GM19238 (cell line): ENCODE data around the gene WBP2.

Source experiments
- DNase-seq: peaks from one replicate; pipeline ENCODE4 v3.0.0; 2011; ENCODE audit warnings: low spot score; ENCODE audit not compliant: insufficient read length

WBP2 gene

DNA sequence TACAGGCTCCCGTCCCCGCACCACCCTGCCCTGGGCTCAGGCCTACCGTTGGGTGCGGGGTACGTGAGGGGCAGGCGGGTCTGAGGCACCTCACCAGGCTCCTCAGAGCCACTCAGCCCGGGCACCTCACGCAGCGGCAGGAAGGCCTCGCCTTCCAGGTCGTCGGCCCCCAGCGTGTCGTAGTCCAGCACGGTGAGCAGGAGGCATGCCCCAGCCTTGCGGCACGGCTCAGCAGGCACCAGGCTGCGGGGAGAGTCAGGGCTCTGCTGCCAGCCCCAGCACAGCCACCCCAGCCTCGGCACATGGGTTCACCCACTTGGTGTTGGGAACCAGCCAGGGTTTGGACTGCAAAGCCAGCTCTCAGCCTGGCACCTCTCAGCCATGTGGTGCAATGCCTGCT lies 26.4 kb downstream of the WBP2 start:
- no peak for DNase-seq

DNA sequence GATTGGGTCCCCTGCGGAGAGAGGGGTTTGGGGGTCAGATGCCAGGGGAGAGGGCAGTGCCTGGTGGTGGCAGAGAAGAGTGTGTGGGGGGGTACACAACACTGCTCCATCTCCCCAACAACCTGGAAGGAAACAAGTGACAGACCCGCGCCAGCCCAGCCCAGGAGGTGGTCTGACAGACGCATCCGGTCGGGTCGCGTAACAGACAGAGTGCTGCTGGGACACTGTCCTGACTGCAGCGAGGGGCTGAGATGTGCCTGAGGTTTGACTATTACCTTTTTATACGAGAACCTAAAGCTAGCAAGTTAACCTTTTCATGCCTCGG lies 27.1 kb downstream of the WBP2 start:
- no peak for DNase-seq

GRCh38 chr17:75827308-75828075 lies 27.6 kb downstream of the WBP2 start:
- peak; percentile 88 for DNase-seq

DNA sequence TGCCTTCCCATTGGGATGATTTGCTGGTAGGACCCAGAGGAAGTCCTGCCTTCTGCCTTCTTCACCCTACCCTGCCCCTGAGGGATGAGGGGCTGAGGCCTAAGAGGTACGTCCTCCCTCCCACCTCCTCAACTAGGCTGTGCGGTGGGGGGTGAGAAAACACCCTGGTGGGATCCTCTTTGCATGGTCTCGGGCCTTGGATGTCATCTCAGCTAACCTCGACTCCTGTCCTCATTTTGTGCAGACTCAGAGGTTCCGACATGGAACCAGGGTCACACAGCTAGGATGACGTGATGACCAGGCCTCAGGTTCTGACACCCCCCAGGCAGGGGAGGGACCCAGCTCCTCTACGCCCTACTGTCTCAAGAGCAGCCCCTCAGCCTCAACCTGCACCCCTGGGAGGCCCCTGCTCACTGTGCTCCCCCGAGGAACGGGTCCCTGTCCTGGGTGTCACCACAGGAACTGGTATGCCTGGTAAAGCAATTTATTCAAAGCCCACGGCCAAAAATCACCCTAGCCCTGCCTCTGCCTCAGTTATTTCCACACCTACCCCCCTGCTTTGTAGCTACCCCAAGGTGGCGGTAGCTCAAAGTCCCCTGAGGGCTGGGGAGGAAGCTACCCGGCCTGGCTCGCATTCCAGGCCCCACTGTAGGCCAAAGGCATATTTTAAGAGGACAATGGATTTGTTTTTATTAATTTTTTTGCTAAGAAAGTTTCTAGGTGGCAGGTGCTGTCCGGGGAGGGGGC lies 28.4 kb downstream of the WBP2 start:
- DNase-seq = no peak

DNA sequence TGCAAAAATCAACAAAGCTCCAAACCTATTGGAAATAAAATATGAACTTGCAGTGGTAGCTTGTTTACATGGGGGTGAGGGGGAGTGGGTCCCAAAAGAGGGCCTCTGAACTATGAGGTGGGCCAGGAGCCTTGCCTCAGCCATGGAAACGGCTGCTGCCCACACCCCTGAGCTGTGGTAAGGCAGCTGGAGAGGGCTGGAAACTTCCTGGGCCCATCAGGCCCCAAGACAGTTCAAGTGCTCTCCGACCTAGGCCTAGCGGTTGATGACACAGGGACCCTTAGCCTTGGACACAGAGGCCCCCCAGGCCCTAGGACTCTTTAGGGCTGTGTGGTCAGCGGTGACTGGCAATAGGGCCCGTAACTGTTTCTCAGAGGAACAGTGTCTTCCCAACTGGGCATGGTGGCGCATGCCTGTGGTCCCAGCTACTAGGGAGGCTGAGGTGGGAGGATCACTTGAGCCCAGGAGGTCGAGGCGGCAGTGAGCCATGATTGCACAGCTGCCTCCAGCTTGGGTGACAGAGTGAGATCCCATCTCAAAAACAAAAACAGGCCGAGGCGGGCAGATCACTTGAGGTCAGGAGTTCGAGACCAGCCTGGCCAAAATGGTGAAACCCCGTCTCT lies 29.3 kb downstream of the WBP2 start:
- DNase-seq = no peak

GRCh38 chr17:75825149-75825552 lies 30.0 kb downstream of the WBP2 start:
- DNase-seq = no peak

DNA sequence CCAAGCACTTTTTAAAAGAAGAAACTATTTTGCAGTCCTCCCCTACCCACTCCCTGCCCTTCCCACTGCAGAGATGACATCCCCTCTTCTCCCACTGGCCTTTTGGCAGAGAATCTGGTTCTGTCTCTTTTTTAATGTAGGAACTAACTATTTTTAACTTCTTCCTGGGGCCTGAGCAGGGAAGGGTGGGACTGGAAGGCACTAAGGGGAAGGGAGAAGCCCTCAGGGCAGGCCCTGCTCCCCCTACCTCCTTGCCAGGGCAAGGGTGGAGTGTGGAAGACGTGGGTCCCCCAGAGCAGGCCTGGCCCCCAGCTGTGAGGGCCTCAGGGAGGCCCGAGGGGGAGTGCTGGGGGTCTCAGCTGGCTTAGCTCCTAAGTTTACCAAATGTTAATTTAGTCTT lies 30.5 kb downstream of the WBP2 start:
- DNase-seq = no peak

- DNase-seq = no peak
These were observed 31.0 kb downstream of the WBP2 start for GRCh38 chr17:75824050-75824552.

- no peak for DNase-seq
These were observed 31.7 kb downstream of the WBP2 start for GRCh38 chr17:75823257-75824041.

- no peak for DNase-seq
These were observed 32.4 kb downstream of the WBP2 start for GRCh38 chr17:75822800-75823166.

DNA sequence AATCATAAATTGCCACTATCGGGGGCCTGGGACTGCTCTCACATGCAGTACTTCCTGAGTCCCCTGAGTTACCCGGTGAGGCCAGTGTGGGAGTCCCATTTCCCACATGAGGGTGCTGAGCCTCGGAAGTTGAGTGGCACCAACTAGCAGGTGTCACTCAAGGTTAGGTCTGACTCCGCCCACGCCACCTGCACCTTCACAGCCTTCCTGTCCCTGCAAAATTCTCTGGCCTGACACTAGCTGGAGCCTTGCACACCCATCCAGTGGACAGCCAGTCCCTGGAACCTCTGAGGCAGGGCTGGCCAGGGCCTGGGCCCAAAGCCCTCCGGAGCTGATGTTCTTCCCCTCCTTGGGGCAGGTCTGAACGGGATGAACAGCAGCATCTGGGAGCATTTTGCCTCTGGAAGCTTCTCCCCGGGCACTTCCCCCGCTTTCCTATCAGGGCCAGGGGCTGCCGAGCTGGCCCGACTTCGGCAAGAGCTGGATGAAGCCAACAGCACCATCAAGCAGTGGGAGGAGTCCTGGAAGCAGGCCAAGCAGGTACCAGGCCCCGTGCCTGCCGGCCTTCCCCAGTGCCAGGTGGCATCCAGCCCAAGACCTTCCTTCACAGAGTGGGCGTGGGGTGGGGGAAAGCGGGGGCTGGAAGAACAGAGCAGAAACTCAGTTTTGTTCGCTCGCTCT lies 32.9 kb downstream of the WBP2 start:
- no peak for DNase-seq

- DNase-seq = no peak
These were observed 33.6 kb downstream of the WBP2 start for GRCh38 chr17:75821552-75821951.

DNA sequence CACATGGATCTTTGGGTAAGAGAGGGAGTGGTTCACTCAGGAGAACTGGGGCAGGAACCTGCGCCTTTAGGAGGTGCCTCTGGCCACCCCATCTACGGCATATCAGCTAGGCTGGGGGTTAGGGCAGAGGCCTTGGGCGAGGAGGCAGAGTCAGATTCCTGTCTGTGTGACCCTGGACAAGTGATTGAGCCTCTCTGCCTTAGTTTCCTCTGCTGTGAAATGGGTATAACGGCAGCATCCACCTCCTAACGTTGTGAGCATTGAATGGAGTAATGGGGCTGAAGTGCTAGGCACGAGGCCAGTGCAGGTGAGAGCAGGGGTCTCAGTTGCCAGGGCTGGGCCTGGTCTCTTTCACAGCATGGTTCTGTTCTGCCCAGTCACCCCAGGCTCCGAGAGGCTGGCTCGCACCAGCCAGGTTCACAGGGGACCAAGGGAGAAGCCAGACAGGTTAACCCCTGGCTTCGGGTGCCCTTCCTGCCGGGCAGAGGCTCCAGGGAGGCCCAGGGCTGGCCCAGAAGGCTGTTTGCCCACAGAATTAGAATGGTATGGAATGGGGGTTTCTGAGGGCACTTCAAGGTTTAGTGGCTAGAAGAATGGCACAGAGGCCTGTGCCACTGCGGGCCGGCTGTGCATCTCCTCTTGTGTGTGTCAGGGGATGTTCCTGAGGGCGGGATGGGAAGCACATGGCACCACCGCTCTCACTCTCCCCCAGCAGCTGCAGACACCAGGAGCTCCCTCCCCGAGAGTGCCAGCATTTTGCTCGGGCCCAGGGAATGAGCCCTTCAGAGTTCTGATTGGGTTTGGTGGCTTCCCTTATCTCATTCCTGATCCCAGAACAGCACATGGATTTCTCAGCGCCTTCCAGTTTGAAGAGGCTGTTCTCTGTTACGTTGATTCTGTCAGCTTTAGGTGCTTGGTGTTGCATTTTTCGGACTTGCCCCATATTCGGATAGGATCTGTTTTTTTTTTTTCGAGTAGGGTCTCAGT lies 34.7 kb downstream of the WBP2 start:
- no peak for DNase-seq

GRCh38 chr17:75819678-75820077 lies 35.5 kb downstream of the WBP2 start:
- DNase-seq = no peak

DNA sequence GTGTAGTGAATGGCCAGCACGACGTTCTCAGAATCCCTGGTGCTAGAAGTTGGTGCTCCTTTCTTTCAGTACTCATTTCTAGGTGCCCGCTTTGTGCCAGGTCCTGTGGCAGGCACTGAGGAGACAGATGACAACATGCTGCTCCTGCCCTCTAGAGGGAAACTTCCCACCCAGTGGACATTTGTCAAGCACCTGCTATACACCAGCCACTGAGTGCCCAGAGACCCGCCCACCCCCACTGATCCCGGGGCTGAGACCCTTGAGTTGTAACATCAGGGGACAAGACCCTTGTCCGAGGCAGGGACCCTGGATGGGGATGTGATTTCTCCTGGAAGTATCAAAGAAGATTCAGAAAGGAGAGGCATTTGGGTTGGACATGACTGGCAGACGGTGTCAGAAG lies 36.0 kb downstream of the WBP2 start:
- peak; percentile 1 for DNase-seq

- DNase-seq = no peak
These were observed 36.7 kb downstream of the WBP2 start for GRCh38 chr17:75818326-75818885.

DNA sequence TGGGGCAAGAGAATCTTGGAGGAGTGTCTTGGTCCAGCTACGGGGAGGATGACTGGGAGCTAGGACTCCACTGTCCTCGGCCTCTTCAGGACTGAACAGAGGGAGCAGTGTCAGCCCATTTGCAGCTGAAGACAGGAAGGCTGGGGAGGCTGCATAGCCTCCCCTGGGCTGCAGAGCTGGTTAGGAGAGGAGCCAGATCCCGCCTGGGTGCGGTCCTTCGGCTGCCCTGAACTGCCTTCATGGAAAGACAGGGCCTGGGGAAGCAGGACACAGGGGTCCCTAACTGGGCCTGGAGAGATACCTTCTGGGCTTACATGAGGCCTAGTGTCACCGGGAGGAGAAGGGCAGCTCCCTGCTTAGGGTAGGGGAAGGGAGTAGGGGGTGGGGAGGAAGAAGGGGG lies 37.6 kb downstream of the WBP2 start:
- no peak for DNase-seq

- no peak for DNase-seq
These were observed 38.4 kb downstream of the WBP2 start for GRCh38 chr17:75816693-75817092.

GRCh38 chr17:75815399-75815798 lies 39.7 kb downstream of the WBP2 start:
- DNase-seq = no peak
